Ramos (cell line): Measurements from ENCODE around the gene CRACDL.
"Not testable (repeated sequence)": the region's sequence is repeated elsewhere in the genome, so short reads cannot be mapped to it uniquely, and the experiment has no call there.

Experiments used
- in situ Hi-C: fragments of 300-500 bp; cut with MboI; formaldehyde crosslinking; loops from one replicate; pipeline ENCODE4 v1.14.3; 2022; ENCODE audit warnings: low sequenced_read_pairs; ENCODE audit not compliant: unreplicated experiment

The CRACDL gene

DNA sequence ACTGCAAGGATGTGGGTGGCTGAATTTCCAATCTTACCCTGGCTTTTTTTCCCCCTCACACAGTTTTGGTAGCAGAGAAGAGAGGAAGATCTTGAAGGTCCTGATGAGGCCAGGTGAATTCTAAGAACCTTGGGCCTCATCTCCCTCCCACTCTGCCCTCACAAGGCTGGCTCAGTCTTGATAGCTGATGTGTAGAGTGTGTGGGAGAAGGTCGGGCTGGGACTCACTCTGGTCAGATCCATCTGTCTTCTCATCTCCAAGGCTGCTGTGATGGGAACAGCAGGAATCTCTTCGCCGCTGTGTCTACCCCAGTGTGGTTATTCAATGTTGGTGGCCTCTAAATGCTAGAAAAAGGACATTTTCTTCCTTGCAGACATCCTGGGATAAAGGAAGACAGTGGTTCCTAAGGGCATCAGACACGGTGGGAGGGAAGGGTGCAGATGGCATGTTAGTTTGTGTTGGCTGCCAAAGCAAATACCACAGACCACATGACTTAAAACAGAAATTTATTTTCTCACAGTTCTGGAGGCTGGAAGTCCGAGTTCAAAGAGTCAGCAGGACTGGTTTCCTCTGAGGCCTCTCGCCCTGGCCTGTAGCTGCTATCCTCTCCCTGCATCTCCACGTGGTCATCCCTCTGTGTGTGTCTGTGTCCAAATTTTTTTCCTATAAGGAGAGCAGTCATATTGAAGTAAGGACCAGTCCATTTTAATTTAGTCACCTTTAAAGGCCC is 167.5 kb downstream of the CRACDL start:
- in situ Hi-C loops, result no loop called here

DNA sequence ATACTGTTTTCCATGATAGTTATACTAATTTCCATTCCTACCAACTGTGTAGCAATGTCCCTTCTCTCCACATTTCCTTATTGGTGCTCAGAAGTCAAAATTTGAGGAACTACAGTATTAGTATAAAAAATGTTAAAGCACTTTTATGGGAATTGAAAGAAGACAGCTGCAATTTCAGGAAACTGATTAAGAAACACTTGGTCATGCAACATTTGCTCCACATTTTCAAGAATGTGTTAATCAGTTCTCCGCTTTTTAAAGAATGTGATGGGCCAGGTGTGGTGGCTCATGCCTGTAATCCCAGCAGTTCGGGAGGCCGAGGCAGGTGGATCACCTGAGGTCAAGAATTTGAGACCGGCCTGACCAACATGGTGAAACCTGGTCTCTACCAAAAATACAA is 171.5 kb downstream of the CRACDL start:
- in situ Hi-C loops, result no loop called here

DNA sequence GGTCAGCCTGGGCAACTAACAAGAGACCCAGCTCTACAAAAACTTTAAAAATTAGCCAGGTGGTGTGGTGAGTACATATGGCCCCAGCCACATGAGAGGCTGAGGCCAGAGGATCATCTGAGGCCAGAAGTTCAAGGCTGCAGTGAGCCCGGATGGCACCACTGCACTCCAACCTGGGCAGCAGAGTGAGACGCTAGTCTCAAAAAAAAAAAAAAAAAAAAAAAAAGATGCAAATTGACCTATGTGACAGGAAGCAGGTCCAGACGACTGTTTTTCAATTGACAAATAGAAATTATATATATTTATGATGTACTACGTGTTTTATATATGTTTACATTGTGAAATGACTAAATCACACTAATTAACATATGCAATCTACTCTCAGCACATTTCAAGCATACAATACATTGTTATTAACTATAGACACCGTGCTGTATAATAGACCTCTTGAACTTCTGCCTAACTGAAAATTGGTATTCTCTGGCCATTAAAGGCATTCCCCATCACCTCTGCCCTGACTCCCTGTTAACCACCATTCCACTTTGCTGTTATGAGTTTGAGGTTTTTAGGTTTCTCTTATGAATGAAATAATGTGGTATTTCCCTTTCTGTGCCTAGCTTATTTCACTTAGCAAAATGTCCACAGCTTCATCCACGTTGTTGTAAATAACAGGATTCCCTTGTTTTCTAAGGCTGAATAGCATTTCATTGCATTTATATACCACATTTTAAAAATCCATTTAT is 172.6 kb downstream of the CRACDL start:
- in situ Hi-C loops, result no loop called here

DNA sequence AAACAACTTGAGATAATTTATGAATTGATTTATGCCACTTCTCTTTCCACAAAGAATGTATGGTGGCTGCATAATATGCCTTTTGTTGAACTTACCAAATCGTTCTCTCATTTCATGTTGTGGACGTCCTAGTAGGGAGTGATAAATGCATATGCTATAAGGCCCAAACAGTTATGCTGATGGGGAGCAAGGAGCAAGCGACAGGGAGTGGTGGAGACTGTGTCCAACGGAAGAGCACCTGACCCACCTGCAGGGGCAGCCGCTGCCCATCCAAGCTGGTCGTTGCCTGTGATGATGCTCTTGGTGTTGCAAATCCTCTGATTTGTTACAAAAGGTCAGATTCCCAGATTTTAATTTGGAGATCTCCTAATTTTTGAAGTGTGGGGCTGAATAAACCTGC is 174.1 kb downstream of the CRACDL start:
- in situ Hi-C loops, result no loop called here

DNA sequence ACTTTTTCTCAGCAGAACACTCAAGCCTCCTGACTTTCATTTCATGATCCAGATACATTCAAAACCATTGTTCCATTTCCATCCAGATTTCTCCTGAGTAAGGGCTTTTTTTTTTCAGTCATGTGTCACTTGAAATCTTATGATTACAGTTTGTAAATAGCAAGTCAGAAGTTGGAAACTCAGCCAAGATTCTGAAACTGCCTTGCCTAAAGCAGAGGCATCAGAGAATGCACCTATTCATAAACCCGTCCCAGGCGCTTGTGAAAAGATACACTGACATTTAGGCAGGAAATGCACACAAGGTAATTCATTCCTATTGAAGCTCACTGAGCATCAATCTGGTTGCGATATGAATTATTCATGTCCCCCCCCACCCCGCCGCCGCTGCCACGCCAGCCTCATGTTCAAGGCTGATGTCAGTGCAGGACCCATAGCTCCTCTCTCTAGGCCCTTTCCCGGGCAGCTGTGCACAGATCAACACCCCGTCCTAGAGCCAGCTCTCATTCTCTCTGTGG is 174.7 kb downstream of the CRACDL start:
- in situ Hi-C loops, result no loop called here

DNA sequence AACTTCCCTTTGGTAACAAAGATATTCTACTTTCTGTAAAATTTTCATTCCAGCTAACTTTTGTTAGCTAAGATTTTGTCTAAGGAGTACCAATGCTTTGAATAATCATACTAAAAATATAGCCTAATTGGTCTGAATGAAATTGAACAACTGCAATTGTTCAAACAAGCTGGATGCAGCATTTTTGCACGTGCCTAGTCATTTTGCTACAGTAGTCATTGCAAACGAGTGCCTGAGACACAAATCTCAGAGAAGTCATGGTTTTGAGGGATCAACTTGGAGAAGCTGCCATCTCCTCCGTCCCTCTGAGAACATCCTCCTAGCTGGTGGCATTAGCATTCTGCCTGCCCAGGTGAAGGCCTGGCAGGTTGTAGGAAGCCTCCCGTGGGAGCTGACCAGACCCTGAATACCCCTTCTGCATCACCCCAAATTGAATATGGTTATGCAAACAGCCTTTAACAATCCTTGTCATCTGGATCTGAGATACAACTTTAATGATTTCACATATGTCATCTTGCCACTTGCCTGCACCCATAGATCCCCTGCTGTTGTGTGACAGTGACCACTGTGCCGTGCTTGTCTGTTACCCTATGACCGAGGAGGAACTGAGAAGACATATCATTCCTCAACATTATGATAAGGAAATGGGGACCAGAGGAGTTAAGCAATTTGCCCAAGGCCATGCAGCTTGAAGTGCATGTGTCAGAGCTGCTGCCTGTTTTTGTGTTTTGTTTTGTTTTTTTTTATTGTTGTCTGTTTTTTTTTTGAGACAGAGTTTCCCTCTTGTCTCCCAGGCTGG is 176.0 kb downstream of the CRACDL start:
- in situ Hi-C loops, result no loop called here

DNA sequence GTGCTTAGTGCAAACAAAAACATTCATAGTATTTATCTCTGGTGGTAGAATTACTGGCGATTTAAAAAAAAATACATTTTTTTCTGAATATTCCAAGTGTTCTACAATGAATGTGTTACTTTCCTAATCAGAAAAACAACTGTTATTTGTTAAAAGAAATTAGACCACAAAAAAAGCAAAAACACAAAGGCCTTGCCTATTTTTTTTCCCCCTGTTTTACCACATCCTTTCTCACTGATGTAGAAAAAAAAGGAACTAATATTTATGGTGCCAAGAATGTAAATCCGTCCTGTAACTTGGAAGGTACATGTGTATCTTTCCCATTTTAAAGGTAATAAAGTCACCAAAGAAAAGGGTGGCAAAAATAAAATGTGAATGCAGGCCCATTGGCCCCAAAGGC is 176.7 kb downstream of the CRACDL start:
- in situ Hi-C loops, result no loop called here

DNA sequence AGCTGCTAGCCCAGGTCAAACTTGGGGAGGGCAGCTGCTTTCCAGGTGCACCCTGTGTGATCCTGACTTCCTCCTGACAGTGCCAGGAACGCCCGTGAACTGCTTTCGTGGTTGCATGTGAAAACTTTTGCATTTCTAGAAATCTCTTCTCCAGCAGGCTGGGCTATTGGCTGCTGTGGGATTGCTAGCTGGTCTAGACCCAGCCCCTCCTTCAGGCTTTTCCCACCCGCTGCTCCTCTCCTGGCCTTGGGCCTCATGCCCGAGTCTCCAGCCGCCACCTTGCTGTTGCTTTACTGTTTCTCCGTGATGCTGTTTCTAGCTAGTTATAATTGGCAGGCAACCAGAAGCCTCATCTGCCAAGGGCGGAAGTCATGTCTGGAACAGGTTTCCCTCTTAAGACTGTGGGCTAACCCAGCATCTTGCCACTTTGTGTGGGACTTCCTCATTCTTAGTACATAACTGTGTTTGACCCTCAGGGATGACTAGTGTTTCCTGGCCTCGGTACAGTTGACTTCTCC is 178.1 kb downstream of the CRACDL start:
- in situ Hi-C loops, result no loop called here

DNA sequence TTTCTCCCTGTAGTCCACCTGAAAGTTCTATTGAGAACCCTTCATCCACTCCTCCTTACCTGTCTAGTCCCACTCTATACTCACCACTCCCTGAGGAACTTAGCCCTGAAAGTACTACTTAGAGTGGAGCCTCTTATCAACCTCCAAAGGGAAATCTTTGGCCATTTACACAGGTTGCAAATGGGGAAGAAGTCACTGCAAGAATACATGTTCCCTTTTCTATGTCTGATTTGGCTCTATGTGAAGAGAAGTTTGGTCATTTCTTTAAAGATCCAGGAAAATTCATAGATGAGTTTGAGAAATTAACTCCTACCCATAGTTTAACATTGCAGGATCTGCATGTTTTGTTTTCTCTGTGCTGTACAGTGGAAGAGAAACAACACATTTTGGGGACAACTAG is 182.2 kb downstream of the CRACDL start:
- in situ Hi-C loops, result no loop called here

DNA sequence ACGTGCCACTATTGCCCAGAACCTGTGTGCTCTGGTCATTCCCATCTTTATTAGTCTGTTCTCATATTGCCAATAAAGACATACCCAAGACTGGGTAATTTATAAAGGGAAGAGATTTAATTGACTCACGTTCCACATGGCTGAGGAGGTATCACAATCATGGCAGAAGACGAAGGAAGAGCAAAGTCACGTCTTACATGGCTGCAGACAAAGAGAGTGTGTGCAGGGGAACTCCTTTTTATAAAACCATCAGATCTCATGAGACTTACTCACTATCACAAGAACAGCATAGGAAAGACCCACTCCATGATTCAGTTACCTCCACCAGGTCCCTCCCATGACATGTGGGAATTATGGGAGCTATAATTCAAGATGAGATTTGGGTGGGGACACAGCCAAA is 183.3 kb downstream of the CRACDL start:
- in situ Hi-C loops, result not testable (repeated sequence)

DNA sequence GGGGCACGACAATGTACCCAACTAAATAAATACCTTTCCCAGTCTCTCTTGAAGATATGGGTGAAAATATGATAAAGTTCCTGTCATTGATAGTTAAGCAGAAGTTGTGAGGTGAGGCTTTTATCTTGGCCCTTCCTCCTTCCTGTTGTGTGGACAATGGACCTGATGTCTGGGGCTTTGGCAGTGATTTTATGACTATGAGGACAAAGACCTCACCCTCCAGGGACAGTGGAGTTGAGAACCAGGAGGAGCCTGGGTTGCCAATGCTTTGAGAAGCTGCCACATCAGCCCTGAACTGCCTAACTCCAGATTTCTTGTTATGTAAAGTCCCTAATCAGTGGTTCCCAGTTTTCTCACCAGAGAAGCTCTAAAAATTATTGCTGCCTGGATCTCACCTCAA is 184.3 kb downstream of the CRACDL start:
- in situ Hi-C loops, result no loop called here

DNA sequence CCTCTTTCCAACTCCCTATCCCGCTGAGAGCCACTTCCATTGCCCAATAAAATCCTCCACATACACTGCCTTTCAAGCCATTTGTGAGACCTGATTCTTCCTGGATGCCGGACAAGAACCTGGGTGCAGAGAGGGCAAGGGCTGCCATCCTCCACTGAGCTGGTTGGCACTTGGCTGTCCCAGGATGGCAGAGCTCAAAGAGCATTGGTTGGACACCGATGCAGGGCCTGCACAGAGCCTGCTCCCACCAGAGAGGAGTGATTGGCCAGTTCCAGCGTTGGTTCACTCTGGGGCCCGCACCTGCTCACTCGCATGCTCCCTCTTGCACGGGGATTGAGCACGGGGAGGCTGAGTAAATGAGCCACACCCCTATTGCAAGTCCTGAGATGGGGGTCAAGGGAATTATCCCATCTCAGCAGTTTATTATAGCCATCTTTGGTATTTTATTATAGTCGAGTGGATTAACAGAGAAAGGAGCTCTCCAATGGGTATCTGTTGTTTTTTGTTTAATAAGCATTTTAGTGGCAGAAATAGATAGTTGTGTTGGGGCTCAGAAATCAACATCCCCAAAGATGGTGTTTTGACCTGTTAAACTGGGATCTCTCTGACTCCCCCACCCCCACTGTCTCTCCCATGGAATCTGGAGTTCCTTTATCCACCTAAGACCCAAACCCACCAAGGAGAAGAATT is 185.3 kb downstream of the CRACDL start:
- in situ Hi-C loops, result no loop called here

DNA sequence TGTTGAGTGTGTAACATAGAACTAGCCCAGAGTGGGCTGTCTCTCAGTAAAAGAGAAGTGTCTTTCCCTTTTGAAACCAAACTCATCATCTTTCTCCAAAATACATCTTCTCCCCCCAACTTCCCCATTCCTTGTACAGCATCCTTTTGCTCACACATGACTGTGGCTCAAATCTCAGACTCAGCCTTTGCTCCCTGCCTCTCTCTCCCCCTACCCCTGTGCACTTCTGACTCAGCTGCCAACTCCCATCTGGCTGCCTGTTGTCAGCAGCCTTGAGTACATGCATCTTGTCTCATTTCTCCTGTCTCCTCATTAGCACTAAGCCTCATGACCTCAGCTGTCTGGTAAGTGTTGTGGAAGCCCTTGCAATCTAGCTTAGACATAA is 187.0 kb downstream of the CRACDL start:
- in situ Hi-C loops, result no loop called here

DNA sequence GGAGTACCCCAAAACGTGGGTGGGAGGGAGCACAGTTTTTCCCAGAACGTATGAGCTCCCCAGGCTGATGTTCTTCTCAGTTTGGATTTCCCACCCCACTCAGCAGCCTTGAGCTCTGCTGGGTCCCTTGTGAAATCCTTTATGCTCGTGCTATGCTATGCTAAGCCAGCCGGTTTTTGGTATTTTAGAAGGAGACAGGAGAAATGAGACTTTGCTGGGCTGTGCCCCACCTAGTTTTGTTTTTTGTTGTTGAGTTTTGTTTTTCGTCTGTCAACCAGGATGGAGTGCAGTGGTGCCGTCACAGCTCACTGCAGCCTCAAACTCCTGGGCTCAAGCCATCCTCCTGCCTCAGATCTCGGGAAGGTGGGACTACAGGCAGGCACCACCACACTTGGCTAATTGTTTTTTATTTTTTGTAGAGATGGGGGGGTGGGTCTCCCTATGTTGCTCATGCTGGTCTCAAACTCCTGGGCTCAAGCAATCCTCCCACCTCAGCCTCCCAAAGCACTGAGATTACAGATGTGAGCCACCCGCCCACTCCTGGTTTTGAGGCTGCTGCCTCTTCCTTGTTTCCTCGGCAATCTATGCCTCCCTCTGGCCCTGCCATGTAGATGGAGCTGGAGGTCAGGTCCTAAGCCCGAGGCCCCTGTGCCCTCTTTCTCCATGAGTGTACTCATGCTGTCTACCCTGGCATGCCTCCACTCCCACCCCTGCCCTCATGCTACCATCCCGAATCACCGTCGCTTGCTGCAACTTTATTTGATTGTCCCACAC is 187.5 kb downstream of the CRACDL start:
- in situ Hi-C loops, result no loop called here

DNA sequence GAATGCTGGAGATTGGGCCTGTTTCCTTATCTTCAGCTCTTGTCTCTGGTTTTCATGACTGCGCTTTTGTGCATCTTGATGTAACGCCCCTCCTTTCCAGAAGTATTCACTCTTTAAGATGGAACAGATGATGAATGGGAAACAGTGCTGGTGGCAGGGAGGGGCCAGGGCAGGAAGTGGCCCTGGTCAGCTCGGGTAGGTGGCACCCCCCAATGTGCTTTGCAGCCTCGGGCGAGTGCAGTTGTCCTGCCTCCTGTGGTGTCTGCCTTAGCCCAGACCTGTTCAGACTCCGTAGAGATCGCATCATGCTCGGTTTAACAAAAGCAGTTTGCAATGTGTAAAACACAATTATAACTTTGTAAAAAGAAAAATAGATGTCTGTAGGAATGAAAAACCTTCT is 188.1 kb downstream of the CRACDL start:
- in situ Hi-C loops, result no loop called here

DNA sequence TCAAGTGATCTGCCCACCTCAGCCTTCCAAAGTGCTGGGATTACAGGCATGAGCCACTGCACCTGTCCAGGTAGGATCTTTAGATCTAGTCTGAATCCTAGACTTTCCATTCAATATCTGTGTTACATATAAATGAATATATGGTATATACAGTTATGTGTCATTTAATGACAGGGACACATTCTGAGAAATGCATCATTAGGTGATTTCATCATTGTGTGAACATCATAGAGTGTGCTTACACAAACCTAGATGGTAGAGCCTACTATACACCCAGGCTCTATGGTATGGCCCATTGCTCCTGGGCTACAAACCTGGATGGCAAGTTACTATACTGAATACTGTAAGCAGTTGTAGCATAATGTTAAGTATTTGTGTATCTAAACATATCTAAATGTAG is 189.6 kb downstream of the CRACDL start:
- in situ Hi-C loops, result no loop called here

DNA sequence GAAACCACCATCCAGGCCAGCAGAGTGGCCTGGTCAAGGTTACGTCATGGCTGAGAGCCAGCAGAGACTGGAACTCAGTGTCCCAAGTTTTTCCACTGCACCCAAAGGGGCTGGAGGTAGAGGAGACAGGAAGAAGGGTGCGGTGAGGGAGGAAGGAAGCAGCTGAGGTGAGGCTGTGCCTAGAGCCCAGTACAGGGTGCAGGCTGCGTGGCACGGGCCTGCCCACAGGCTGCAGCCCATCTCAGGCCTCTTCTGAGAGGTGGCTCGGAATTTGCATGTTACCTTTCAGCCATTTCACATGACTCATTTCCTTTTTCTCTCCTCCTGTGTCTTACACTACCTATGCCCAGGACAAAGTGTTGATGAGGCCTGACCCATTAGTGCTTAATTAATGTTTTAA is 191.4 kb downstream of the CRACDL start:
- in situ Hi-C loops, result no loop called here
